ENCODE data around the gene FUNDC2.

- TF ChIP-seq POLR2A (IDR thresholded peaks at IDR 0.05; ENCODE audit: low read length) = no peak
- TF ChIP-seq GATA1 (IDR thresholded peaks at IDR 0.05; ENCODE audit: low read depth, low read length) = no peak
These were observed 28.3 kb upstream of the FUNDC2 start for GRCh38 chrX:154998204-154998880.
